HepG2 (cell line): Measurements from ENCODE around the gene TMEM144. TPM values are rescaled to one million over a fixed set of nuclear protein-coding genes. Genes with fewer than 3 reads are reported as not detected.

Experiments
- ATAC-seq: fragments of 200-7000 bp; cut with Tn5 transposase; 3 replicates; pipeline ENCODE4 v1.9.1; 2020; ENCODE audit warnings: mild to moderate bottlenecking, moderate library complexity
- BruUV-seq: library from RNA; stranded (reverse); fragments of 400-500 nt; replicated peaks from 2 replicates; lab custom pipeline; 2021; lab: Mats Ljungman, UMichigan
- CTCF ChIA-PET: fragments of 300-600 bp; formaldehyde crosslinking; extraction: SDS; loops from one replicate; lab custom pipeline; 2021; ENCODE audit warnings: low total read pairs, inconsistent platforms, low intra/inter-chr PET ratio; lab: Yijun Ruan, JAX
- POLR2A ChIA-PET: fragments of 350-600 bp; sonication (Branson Sonifier 250); formaldehyde crosslinking; loops from one replicate; lab custom pipeline; 2020; ENCODE audit warnings: antibody characterized with exemption, inconsistent platforms; lab: Yijun Ruan, JAX
- DNase-seq: peaks from one replicate; pipeline ENCODE4 v3.0.0-alpha.2; 2015; ENCODE audit warnings: low spot score
- FAIRE-seq: peaks from 3 replicates; lab custom pipeline; 2011; peaks lifted over from hg19 to GRCh38; lab: Jason Lieb, UNC
- H2AFZ ChIP-seq: one replicate; pipeline ENCODE4 v1.6.1; 2011; ENCODE audit warnings: low read length, inconsistent platforms
- H3K27ac ChIP-seq: fragments of 300-600 bp; 3 replicates; pipeline ENCODE4 v1.8.0; 2011; ENCODE audit warnings: mixed run types, mild to moderate bottlenecking, mixed read lengths, low read length, inconsistent platforms; ENCODE audit not compliant: insufficient read depth; ENCODE audit errors: extremely low read length
- H3K27me3 ChIP-seq, 2 experiments: fragments of 200-600 bp in 1 of 2; 2 replicates in 1 of 2; 3 replicates in 1 of 2; pipeline versions ENCODE4 v1.6.0 to v1.8.0; 2011; ENCODE audit warnings: low read length in 2 of 2, mild to moderate bottlenecking in 2 of 2, moderate library complexity in 2 of 2, inconsistent platforms in 1 of 2; ENCODE audit not compliant: insufficient read depth in 2 of 2, control insufficient read depth in 1 of 2
- H3K36me3 ChIP-seq, 2 experiments: fragments of 200-600 bp in 1 of 2; replicated peaks in 1 of 2; 2 replicates in 1 of 2; 3 replicates in 1 of 2; pipeline versions ENCODE4 v1.5.1 to v1.8.0; 2011; ENCODE audit warnings: low read length in 2 of 2, inconsistent platforms in 1 of 2; ENCODE audit not compliant: insufficient read depth in 2 of 2, control insufficient read depth in 1 of 2
- H3K4me1 ChIP-seq: 2 replicates; pipeline ENCODE4 v1.5.1; 2012; ENCODE audit warnings: low read length, inconsistent platforms; ENCODE audit not compliant: insufficient read depth
- H3K4me2 ChIP-seq: 2 replicates; pipeline ENCODE4 v1.6.0; 2011; ENCODE audit warnings: low read depth, low read length, inconsistent platforms
- H3K4me3 ChIP-seq, 3 experiments: fragments of 200-600 bp in 1 of 3; sonication (generic), shearing (Covaris generic) in 1 of 3; replicated peaks in 1 of 3; 2 replicates each; pipeline ENCODE4 v1.5.1; 2011 to 2016; ENCODE audit warnings: low read length in 3 of 3, inconsistent platforms in 2 of 3, low read depth in 2 of 3, mild to moderate bottlenecking in 2 of 3, control low read depth in 1 of 3, mixed read lengths in 1 of 3; ENCODE audit not compliant: insufficient read depth in 1 of 3
- H3K79me2 ChIP-seq: one replicate; pipeline ENCODE4 v1.6.1; 2011; ENCODE audit warnings: low read length, inconsistent platforms; ENCODE audit not compliant: insufficient read depth
- H3K9ac ChIP-seq: 2 replicates; pipeline ENCODE4 v1.6.0; 2011; ENCODE audit warnings: mild to moderate bottlenecking, low read depth, low read length, inconsistent platforms; ENCODE audit not compliant: insufficient read depth
- H3K9me3 ChIP-seq: 2 replicates; pipeline ENCODE4 v1.5.1; 2012; ENCODE audit warnings: mild to moderate bottlenecking, low read length
- H4K20me1 ChIP-seq: 2 replicates; pipeline ENCODE4 v1.6.0; 2011; ENCODE audit warnings: inconsistent platforms, mild to moderate bottlenecking, low read length, moderate library complexity; ENCODE audit not compliant: insufficient read depth
- FOXK1 ChIP-seq: sonication (generic); formaldehyde crosslinking; IDR thresholded peaks from 2 replicates; pipeline ENCODE4 v1.4.0; 2020; ENCODE audit warnings: low read depth, missing genetic modification reagents, borderline replicate concordance
- ONECUT2 ChIP-seq: sonication (generic); formaldehyde crosslinking; IDR thresholded peaks from 2 replicates; pipeline ENCODE4 v1.4.0; 2020; ENCODE audit warnings: missing genetic modification reagents
- ZSCAN20 ChIP-seq: sonication (generic); formaldehyde crosslinking; IDR thresholded peaks from 2 replicates; pipeline ENCODE4 v1.4.0; 2020; ENCODE audit warnings: missing genetic modification reagents, mild to moderate bottlenecking, borderline replicate concordance
- WGBS: methylation state at CpG from one replicate; pipeline ENCODE4 v1.1.6; 2017; ENCODE audit warnings: low lambda C conversion rate; 5-methylcytosine and 5-hydroxymethylcytosine counted together
- in situ Hi-C: cut with HindIII; loops from 2 replicates; pipeline ENCODE4 v1.10.0; 2017; ENCODE audit warnings: low pct_unique_long_range_greater_than_20kb; ENCODE audit not compliant: extremely low pct_ligation_motif_present
- intact Hi-C: fragments of 100-400 bp; cut with micrococcal nuclease; formaldehyde crosslinking; loops from one replicate; pipeline ENCODE4 v1.10.0; 2022; ENCODE audit not compliant: unreplicated experiment
- polyA plus RNA-seq, 8 experiments: library from polyadenylated mRNA; depleted of rRNA in 3 of 8; stranded (reverse) in 7 of 8; unstranded in 1 of 8; fragments of >200 nt; fragmentation: Illumina TruSeq in 4 of 8; extraction: Trizol in 4 of 8; gene quantifications; 2 replicates each; pipeline versions ENCODE4 v1.2.1 to v1.2.3, GENCODE V29; 2011 to 2016; ENCODE audit warnings: low read depth in 4 of 8, missing spikeins in 1 of 8, mixed read lengths in 1 of 8; ENCODE audit not compliant: insufficient read depth in 1 of 8
- total RNA-seq, 5 experiments: library from RNA; depleted of rRNA; stranded (reverse); fragments of >200 nt; fragmentation: Illumina TruSeq; extraction: Trizol; gene quantifications; 2 replicates each; pipeline ENCODE4 v1.2.3, GENCODE V29; 2016; ENCODE audit warnings: low read depth in 1 of 5
- TF ChIP-seq, protein P1 (sequence below): sonication (generic); formaldehyde crosslinking; IDR thresholded peaks from 2 replicates; pipeline ENCODE4 v1.8.0; 2022; ENCODE audit warnings: low read depth, missing genetic modification reagents
- TF ChIP-seq, protein P2 (sequence below): sonication (generic); formaldehyde crosslinking; IDR thresholded peaks from 2 replicates; pipeline ENCODE4 v1.8.1; 2023; ENCODE audit warnings: mild to moderate bottlenecking, missing genetic modification reagents, borderline replicate concordance

Gene TMEM144
- total and polyA plus RNA-seq, 2 of the 13 experiments (the other 11 are each of a cell fraction or from before 2014, with no cell fraction given): 10.9 to 12.3 TPM

- no TSS peak for BruUV-seq
- Histone ChIP-seq H3K4me1 (no peaks in the 10 kb centered on the region), H3K27ac (no peak overlapping the region), H3K9me3 (no peaks in the 10 kb centered on the region), H3K27me3 (no peaks in the 10 kb centered on the region), H2AFZ (no peak overlapping the region), H4K20me1 (no peaks in the 10 kb centered on the region), H3K36me3 (peaks cover 0 to 16% of the 10 kb centered on the region in 2 experiments; a peak in 1 of 5 replicates), H3K79me2 (no peaks in the 10 kb centered on the region), H3K4me3 (no peak overlapping the region), H3K9ac (no peak overlapping the region), H3K4me2 (no peak overlapping the region)
- in situ Hi-C loops (loop anchor here (5.0 kb wide), 1 partner anchor 67 kb away; no protein-coding TSS in a partner anchor), intact Hi-C loops (no loop called here)
- ChIA-PET CTCF (no interaction called here), POLR2A (no interaction called here)
- FAIRE-seq (no peak), ATAC-seq (no peak), DNase-seq (no peak)
- TF ChIP-seq, protein P1, sequence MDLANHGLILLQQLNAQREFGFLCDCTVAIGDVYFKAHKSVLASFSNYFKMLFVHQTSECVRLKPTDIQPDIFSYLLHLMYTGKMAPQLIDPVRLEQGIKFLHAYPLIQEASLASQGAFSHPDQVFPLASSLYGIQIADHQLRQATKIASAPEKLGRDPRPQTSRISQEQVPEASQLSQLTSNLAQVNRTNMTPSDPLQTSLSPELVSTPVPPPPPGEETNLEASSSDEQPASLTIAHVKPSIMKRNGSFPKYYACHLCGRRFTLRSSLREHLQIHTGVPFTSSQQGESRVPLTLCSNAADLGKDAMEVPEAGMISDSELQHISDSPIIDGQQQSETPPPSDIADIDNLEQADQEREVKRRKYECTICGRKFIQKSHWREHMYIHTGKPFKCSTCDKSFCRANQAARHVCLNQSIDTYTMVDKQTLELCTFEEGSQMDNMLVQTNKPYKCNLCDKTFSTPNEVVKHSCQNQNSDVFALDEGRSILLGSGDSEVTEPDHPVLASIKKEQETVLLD: no peak
- TF ChIP-seq FOXK1 (CRISPR knock-in tag) (no peak), ZSCAN20 (CRISPR knock-in tag) (no peak)
- TF ChIP-seq, protein P2, sequence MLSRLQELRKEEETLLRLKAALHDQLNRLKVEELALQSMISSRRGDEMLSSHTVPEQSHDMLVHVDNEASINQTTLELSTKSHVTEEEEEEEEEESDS (CRISPR knock-in tag): no peak
- WGBS: 92% methylated on average over 2 of the region's 2 CpGs
These were observed 19.6 kb upstream of the TMEM144 start for GRCh38 chr4:158190718-158191117.

- in situ Hi-C loops: loop anchor here (5.0 kb wide), 1 partner anchor 65 kb away; no protein-coding TSS in a partner anchor
- WGBS: 93% methylated on average over 5 of the region's 5 CpGs
- no peak for FAIRE-seq
- no peak for TF ChIP-seq ONECUT2 (CRISPR knock-in tag)
- BruUV-seq: no TSS peak
- ATAC-seq: no peak
- H2AFZ ChIP-seq: no peak overlapping the region
- no peak for DNase-seq
- ChIA-PET CTCF (interaction anchor here (0.8 to 1.8 kb wide), 3 partner anchors 63 to 432 kb away, joined by 3 to 10 read pairs (median 4); no protein-coding TSS in a partner anchor), POLR2A (no interaction called here)
- intact Hi-C loops: loop anchor here (1.0 kb wide), 2 partner anchors 18 to 63 kb away; partner anchors contain the start of gene TMEM144
- no peaks in the 10 kb centered on the region for H3K4me1 ChIP-seq
- H3K9me3 ChIP-seq: no peaks in the 10 kb centered on the region
- H3K9ac ChIP-seq: no peak overlapping the region
- no peak overlapping the region for H3K4me2 ChIP-seq
- no peaks in the 10 kb centered on the region for H3K79me2 ChIP-seq
- peaks cover 0 to 16% of the 10 kb centered on the region in 2 experiments; a peak in 1 of 5 replicates for H3K36me3 ChIP-seq
- no peaks in the 10 kb centered on the region for H3K27me3 ChIP-seq
- no peak overlapping the region for H3K4me3 ChIP-seq
- H4K20me1 ChIP-seq: no peaks in the 10 kb centered on the region
- no peak overlapping the region for H3K27ac ChIP-seq
These were observed 17.7 kb upstream of the TMEM144 start for GRCh38 chr4:158192439-158193158.
